Endodermal cell (in vitro differentiated cells): ENCODE measurements around the gene ATP6V1C2. TPM values are rescaled to one million over a fixed set of nuclear protein-coding genes. Genes with fewer than 3 reads are reported as not detected.
A peak's percentile ranks its signal among the peaks of the same experiment; 100 is the strongest.

ENCODE experiments used
- DNase-seq: peaks from one replicate; pipeline ENCODE4 v3.0.0-alpha.2; 2017
- H3K27ac ChIP-seq: 2 replicates; pipeline ENCODE4 v1.5.1; 2013; ENCODE audit warnings: mild to moderate bottlenecking, low read depth, low read length, moderate library complexity
- H3K27me3 ChIP-seq: 2 replicates; pipeline ENCODE4 v1.6.1; 2013; ENCODE audit warnings: mild to moderate bottlenecking, low read length, moderate library complexity; ENCODE audit not compliant: insufficient read depth, control insufficient read depth, poor library complexity, severe bottlenecking
- H3K36me3 ChIP-seq: 2 replicates; pipeline ENCODE4 v1.7.0; 2013; ENCODE audit warnings: mild to moderate bottlenecking, low read length, moderate library complexity; ENCODE audit not compliant: control insufficient read depth, insufficient read depth
- H3K4me1 ChIP-seq: one replicate; pipeline ENCODE4 v1.7.0; 2013; ENCODE audit warnings: low read length; ENCODE audit not compliant: control insufficient read depth, insufficient read depth
- H3K4me3 ChIP-seq: 2 replicates; pipeline ENCODE4 v1.5.1; 2013; ENCODE audit warnings: mild to moderate bottlenecking, low read length, moderate library complexity
- H3K9ac ChIP-seq: 2 replicates; pipeline ENCODE4 v1.6.1; 2013; ENCODE audit warnings: mild to moderate bottlenecking, low read length, moderate library complexity; ENCODE audit not compliant: poor library complexity, severe bottlenecking; ENCODE audit errors: extremely low read depth
- H3K9me3 ChIP-seq: 2 replicates; pipeline ENCODE4 v1.6.1; 2013; ENCODE audit warnings: mild to moderate bottlenecking, low read length, moderate library complexity; ENCODE audit not compliant: control insufficient read depth
- H3K27ac Mint-ChIP-seq: 2 replicates; pipeline ENCODE4 v1.8.0; 2020; ENCODE audit warnings: mixed read lengths
- H3K27me3 Mint-ChIP-seq: 2 replicates; pipeline ENCODE4 v1.8.0; 2021; ENCODE audit warnings: mild to moderate bottlenecking, mixed read lengths; ENCODE audit not compliant: insufficient read depth
- H3K36me3 Mint-ChIP-seq: 2 replicates; pipeline ENCODE4 v1.8.0; 2020; ENCODE audit warnings: low read depth, mixed read lengths
- H3K4me1 Mint-ChIP-seq: 2 replicates; pipeline ENCODE4 v1.8.0; 2020; ENCODE audit warnings: mixed read lengths
- H3K4me3 Mint-ChIP-seq: 2 replicates; pipeline ENCODE4 v1.8.0; 2020; ENCODE audit warnings: mild to moderate bottlenecking, moderate library complexity, mixed read lengths
- H3K9me3 Mint-ChIP-seq: 2 replicates; pipeline ENCODE4 v1.8.0; 2020; ENCODE audit warnings: mild to moderate bottlenecking, mixed read lengths
- WGBS, 2 experiments: methylation state at CpG; one replicate each; pipeline versions ENCODE4 v1.1.5 to v1.1.7; 2013; ENCODE audit warnings: missing lambda C conversion rate in 2 of 2, mixed read lengths in 1 of 2; ENCODE audit not compliant: insufficient coverage in 1 of 2, insufficient read length in 1 of 2; 5-methylcytosine and 5-hydroxymethylcytosine counted together
- total RNA-seq, 2 donors: library from RNA; stranded (reverse); fragmentation: NEBNext Ultra II Directional in 1 of 2; extraction: Animal tissue kit (Norgen Biotek cat#: 25700) in 1 of 2; gene quantifications; 2 replicates in 1 of 2; 3 replicates in 1 of 2; pipeline ENCODE4 v1.2.1, GENCODE V29; 2021
- TF ChIP-seq, protein P1 (sequence below): fragments of 200-600 bp; sonication (generic); conservative IDR thresholded peaks from 2 replicates; pipeline ENCODE4 v1.5.0; 2021; ENCODE audit warnings: antibody characterized with exemption, mild to moderate bottlenecking

ATP6V1C2 gene
- total RNA-seq, 2 donors from 2014 or later: 0.26 to 0.73 TPM

DNA sequence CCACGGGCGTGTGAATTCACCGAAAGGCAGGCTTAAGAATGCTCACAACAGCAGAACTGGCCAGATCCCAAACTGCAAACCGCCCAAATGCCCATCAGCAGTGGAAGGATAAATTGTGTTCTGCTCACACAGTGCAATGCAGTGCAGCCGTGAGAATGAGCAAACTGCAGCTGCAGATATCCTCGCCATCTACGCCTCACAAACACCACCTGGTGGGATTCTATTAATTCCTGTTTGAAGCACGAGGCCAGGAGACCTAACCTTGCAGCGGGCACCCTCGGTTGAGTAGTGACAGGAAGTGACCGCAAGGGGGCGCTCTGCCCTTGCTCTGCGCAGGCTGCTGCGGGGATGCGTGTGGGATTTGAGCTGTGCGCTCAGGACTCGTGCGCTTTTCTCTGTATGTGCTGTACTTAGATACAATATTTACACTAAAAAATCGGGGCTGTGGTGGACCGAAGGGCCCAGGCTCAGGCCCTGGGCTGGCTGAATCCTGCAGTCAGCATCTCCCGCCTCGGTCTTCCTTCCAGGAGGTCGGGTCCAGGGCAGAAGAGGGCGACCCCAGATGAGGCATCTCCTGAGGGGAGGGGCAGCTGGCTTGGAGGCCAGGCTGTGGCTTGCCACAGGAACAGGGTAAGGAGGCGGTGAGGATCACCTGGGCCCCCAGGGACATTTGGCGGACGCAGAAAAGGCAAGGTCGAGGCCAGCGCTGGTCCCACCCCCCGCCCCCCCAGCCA, 110.9 kb downstream of the ATP6V1C2 start:
- no peaks in the 10 kb centered on the region for H3K9me3 ChIP-seq
- Mint-ChIP-seq H3K36me3 (no peaks in the 10 kb centered on the region), H3K9me3 (no peaks in the 10 kb centered on the region), H3K27ac (no peak overlapping the region), H3K4me1 (peaks cover 18% of the 10 kb centered on the region), H3K27me3 (peaks cover 26% of the 10 kb centered on the region), H3K4me3 (peak overlapping the region; percentile 23)
- TF ChIP-seq, protein P1, sequence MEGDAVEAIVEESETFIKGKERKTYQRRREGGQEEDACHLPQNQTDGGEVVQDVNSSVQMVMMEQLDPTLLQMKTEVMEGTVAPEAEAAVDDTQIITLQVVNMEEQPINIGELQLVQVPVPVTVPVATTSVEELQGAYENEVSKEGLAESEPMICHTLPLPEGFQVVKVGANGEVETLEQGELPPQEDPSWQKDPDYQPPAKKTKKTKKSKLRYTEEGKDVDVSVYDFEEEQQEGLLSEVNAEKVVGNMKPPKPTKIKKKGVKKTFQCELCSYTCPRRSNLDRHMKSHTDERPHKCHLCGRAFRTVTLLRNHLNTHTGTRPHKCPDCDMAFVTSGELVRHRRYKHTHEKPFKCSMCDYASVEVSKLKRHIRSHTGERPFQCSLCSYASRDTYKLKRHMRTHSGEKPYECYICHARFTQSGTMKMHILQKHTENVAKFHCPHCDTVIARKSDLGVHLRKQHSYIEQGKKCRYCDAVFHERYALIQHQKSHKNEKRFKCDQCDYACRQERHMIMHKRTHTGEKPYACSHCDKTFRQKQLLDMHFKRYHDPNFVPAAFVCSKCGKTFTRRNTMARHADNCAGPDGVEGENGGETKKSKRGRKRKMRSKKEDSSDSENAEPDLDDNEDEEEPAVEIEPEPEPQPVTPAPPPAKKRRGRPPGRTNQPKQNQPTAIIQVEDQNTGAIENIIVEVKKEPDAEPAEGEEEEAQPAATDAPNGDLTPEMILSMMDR: peak; percentile 100
- H3K27ac ChIP-seq: no peak overlapping the region
- no peak overlapping the region for H3K9ac ChIP-seq
- peak; percentile 97 for DNase-seq
- 31 to 50% methylated on average over 10 to 30 of the region's 30 CpGs for WGBS, 2 experiments
- no peaks in the 10 kb centered on the region for H3K4me1 ChIP-seq
- H3K27me3 ChIP-seq: peaks cover 18% of the 10 kb centered on the region
- H3K36me3 ChIP-seq: no peaks in the 10 kb centered on the region
- no peak overlapping the region for H3K4me3 ChIP-seq

DNA sequence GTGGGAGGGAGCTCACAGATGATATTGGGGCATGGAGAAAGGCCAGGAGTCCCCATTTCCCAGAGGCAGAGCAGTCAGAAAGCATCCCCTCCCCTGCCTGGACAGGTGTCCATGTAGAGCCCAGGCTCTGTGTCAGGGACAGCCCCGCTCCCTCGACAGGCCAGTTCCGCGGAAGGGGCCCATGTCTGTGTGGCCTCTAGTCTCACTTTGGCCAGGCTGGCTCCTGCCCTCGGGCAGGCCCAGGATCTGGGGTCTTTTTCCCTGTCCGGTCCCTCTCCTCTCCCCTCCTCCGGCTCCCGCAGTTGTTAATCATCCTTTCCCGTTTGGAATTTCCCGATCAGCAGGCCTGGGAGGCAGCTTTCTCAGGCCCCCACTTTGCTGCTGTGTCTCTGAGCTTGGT, 111.6 kb downstream of the ATP6V1C2 start:
- no peak overlapping the region for H3K9ac ChIP-seq
- WGBS, 2 experiments: 87 to 93% methylated on average over 10 of the region's 10 CpGs
- DNase-seq: no peak

DNA sequence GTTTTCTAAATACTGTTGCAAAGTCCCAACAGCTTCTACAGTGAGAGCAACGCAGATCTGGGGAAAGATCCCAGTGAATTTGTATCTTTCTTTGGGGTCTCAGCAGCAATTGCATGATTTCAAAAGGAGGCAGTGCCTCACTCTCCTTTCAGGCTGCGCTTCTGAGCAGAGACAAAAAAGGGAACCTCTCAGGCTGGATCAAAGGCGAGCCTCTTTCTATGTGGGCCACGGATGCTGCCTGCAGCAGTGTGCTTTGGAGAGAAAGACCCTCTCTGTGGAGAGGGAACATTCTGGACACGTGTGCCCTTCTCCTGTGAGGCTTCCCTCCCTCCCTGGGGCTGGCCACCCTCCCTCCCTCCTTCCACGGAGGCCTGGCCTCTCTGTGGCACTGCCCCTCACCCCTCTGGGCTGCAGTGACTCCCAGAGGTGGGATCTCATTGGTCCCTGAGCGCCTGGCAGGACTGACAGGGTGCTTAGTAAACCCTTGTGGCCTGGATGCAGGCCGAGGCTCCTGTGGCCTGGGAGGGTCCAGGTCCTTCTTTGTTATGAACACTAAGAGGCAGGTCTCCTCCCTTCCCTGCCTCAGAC, 112.7 kb downstream of the ATP6V1C2 start:
- Mint-ChIP-seq H3K27me3 (peaks cover 26% of the 10 kb centered on the region), H3K27ac (no peak overlapping the region), H3K4me1 (peaks cover 15% of the 10 kb centered on the region), H3K36me3 (no peaks in the 10 kb centered on the region), H3K4me3 (no peak overlapping the region), H3K9me3 (no peaks in the 10 kb centered on the region)
- 76 to 84% methylated on average over 7 to 8 of the region's 8 CpGs for WGBS, 2 experiments
- H3K4me1 ChIP-seq: peaks cover 4% of the 10 kb centered on the region
- H3K36me3 ChIP-seq: no peaks in the 10 kb centered on the region
- no peaks in the 10 kb centered on the region for H3K9me3 ChIP-seq
- no peak overlapping the region for H3K27ac ChIP-seq
- H3K9ac ChIP-seq: no peak overlapping the region
- TF ChIP-seq, protein P1: no peak
- H3K27me3 ChIP-seq: peaks cover 18% of the 10 kb centered on the region
- no peak for DNase-seq
- no peak overlapping the region for H3K4me3 ChIP-seq

More for the DNA sequence above, 111.6 kb downstream of the ATP6V1C2 start:
- peaks cover 16% of the 10 kb centered on the region for H3K4me1 Mint-ChIP-seq
- H3K36me3 Mint-ChIP-seq: no peaks in the 10 kb centered on the region
- peaks cover 18% of the 10 kb centered on the region for H3K27me3 ChIP-seq
- no peak overlapping the region for H3K4me3 ChIP-seq
- no peak overlapping the region for H3K27ac ChIP-seq
- no peaks in the 10 kb centered on the region for H3K4me1 ChIP-seq
- H3K9me3 Mint-ChIP-seq: no peaks in the 10 kb centered on the region
- H3K27ac Mint-ChIP-seq: no peak overlapping the region
- no peak overlapping the region for H3K4me3 Mint-ChIP-seq
- H3K36me3 ChIP-seq: no peaks in the 10 kb centered on the region
- no peaks in the 10 kb centered on the region for H3K9me3 ChIP-seq
- TF ChIP-seq, protein P1: no peak
- peaks cover 26% of the 10 kb centered on the region for H3K27me3 Mint-ChIP-seq

Other genes starting within 250 kb of the ATP6V1C2 start
- 10 to 100 TPM; 25.0 to 28.3 TPM for gene NOL10, start 31.7 kb upstream of the ATP6V1C2 start, total RNA-seq
- 100 to 1,000 TPM; 402 to 408 TPM for gene PDIA6, start 91.2 kb downstream of the ATP6V1C2 start, total RNA-seq
- 10 to 100 TPM in 1 of 2 donors, 1 to 10 TPM in 1; 5.2 to 17.0 TPM for gene KCNF1, start 190.3 kb downstream of the ATP6V1C2 start, total RNA-seq